ENCODE results near the gene PHOX2A.

Gene PHOX2A

DNA sequence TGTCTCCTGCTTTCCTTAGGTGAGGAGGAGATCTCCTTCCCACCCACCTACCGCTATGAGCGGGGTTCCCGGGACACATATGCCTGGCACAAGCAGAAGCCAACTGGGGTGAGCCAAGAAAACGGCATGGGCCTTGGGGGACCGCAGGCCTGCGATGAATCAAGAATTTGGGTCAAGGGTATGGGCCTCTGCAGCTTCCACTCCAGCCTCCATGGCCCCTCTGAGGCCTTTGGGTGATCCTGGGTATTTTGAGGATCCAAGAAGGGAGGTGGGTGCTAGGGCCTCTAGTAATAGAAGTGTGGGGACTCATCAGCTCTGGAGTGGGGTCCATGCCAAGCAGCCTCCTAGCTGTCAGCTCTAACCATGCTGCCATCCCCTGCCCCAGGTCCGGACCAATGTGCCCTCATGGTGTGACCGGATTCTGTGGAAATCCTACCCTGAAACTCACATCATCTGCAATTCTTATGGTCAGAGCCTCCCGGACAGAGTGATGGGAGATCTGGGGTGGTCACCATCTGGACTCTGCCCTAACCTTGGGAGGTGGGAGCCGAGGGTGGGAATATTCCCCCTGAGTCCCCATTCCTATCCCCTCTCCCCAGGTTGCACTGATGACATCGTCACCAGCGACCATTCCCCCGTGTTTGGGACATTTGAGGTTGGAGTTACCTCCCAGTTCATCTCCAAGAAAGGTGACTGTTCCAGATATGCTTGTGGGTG lies 10.8 kb downstream of the PHOX2A start:
- no peak for DNase-seq

GRCh38 chr11:72232260-72233055 lies 11.5 kb downstream of the PHOX2A start:
- no peak for DNase-seq

DNA sequence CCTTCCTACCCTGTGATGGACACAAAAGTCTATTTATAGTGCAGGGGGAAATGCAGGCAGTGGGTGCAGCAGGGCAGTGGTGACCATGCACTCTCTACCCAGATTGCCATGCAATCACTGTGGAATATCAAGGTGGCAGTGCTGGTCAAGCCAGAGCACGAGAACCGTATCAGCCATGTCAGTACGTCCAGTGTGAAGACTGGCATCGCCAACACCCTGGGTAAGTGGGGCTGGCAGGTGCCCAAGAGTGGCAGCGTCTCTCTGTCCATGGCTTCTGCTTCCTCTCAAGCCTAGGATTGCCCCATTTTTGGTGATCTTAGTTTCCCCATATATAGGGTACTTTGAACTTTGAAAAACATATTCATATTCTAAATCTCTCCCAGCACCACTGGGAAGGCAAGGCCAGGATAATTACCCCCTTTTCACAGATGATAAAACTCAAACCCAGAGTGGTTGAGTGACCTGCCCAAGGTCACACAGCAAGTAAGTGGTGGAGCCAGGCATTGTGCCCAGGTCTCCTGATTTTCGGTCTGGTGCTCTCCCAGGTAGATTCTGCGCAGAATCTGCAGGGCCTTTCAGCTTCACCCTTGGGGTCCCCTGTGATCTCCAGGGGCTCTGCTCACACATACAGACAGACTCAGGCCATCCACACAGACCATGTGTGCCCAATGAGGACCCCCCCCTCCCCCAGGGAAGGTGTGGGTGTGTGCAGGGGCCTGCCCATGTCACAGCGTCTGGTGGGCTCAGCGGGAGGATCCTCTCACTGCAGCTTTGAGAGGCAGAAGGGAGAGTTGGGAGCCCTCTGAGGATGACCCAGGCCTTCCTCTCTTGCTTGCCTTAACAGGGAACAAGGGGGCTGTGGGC lies 12.3 kb downstream of the PHOX2A start:
- DNase-seq = no peak

DNA sequence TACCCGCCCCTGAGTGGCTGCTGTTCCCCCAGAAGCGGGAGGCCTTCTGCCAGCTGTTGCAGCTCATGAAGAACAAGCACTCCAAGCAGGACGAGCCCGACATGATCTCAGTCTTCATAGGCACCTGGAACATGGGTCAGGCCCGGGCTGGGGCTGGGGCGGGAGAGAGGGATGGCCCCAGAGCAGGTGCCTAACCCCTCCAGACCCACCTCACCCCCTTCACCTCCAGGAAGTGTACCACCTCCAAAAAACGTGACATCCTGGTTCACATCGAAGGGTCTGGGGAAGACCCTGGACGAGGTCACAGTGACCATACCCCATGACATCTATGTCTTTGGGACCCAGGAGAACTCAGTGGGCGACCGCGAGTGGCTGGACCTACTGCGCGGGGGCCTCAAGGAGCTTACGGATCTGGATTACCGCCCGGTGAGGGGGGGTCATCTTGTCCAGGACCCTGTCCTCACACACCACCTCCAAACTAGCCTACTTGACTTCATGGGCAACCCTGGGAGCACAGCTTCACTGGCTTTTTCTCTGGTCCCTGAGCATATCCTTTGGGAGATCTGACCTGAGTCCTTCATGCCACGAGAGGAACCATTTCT lies 13.1 kb downstream of the PHOX2A start:
- DNase-seq = no peak

- no peak for DNase-seq
Measured at GRCh38 chr11:72229925-72230763, 13.8 kb downstream of the PHOX2A start.

- no peak for DNase-seq
Measured at GRCh38 chr11:72229336-72229924, 14.5 kb downstream of the PHOX2A start.

DNA sequence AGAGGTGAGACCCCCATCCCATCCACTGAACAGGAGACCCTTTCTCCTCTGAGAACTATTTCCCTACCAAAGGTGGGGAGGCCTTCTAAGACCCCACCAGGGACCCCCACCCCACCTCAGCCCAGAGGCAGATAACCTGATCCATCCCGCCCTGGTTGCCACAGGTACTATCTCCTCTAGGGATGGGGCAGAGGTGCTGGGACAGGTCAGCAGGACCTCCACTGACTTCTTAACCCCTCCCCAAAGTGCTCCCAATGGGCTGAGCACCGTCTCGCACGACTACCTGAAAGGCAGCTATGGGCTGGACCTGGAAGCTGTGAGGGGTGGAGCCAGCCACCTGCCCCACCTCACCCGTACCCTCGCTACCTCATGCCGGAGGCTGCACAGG lies 15.1 kb downstream of the PHOX2A start:
- no peak for DNase-seq

DNA sequence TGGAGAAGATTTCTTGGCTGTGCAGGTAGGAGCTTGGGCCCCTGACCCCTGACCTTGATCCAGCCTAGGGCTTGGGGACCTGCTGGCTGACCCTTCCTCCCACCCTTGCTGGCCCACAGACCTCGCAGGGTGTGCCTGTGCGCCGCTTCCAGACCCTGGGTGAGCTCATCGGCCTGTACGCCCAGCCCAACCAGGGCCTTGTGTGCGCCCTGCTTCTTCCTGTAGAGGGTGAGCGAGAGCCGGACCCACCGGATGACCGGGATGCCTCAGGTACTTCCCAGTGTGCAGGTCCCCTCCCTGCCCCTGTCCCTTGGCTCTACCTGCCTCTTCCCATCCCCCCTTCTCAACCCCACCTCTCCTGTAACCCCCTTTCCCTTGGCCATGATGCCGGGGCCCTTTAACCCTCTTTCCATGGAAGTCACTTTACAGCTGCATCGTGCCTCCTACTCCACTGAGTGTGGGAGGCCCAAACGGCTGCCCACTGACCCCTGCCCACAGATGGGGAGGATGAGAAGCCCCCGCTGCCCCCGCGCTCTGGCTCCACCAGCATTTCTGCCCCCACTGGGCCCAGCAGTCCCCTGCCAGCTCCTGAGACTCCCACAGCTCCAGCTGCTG lies 15.6 kb downstream of the PHOX2A start:
- no peak for DNase-seq

GRCh38 chr11:72227316-72228228 lies 16.4 kb downstream of the PHOX2A start:
- peak; percentile 91 for DNase-seq

DNA sequence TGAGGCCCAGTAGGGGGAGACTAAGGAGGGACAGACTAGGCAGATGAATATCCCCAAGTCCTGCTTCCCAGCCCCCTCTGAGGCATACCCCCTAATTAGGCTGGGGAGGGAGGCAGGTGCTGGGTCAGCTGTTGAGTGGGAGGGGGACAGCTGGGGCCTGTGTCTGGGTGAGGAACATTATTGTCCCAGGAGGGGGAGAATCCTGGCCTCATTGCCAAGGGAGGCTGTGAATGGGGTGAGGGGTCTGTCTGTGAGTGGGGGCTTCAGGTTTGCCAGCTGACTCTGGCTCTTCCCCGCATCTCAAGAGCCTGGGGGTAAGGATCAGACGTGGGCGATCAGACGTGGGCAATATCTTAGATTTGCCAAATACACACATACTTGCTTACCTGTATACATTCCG lies 17.3 kb downstream of the PHOX2A start:
- DNase-seq = no peak

DNA sequence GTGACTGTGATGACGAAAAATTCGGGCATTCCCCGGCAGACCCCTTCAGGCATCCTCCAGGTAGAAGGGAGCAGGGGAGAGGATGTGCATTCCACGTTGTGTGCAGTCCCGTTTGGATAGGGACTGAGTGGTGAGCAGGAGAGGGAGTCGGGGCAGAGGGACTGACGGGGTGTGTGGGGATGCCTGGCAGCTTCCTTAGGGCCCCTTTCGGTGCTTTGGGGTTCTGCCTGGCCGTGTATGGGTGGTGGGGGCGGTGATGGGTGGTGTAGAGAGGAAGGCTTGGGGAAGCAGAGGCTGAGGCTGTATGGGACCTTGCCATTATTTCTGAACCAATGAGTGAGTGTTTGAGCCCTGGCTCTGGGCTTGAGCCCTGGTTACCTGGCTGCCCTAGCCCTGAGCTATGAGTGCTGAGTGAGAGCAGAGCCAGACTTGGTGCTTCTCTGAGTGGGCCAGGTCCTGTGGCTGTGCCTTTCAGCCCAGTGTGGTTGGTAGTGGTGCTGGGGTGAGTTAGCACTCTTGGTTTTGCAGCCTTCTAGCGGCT lies 18.5 kb downstream of the PHOX2A start:
- DNase-seq = no peak

GRCh38 chr11:72224564-72225410 lies 19.2 kb downstream of the PHOX2A start, which contains the start of gene INPPL1:
INPPL1 (plus strand) TSS chr11:72224767; CDS start chr11:72224985, 218 bp downstream.
- no peak for DNase-seq

DNA sequence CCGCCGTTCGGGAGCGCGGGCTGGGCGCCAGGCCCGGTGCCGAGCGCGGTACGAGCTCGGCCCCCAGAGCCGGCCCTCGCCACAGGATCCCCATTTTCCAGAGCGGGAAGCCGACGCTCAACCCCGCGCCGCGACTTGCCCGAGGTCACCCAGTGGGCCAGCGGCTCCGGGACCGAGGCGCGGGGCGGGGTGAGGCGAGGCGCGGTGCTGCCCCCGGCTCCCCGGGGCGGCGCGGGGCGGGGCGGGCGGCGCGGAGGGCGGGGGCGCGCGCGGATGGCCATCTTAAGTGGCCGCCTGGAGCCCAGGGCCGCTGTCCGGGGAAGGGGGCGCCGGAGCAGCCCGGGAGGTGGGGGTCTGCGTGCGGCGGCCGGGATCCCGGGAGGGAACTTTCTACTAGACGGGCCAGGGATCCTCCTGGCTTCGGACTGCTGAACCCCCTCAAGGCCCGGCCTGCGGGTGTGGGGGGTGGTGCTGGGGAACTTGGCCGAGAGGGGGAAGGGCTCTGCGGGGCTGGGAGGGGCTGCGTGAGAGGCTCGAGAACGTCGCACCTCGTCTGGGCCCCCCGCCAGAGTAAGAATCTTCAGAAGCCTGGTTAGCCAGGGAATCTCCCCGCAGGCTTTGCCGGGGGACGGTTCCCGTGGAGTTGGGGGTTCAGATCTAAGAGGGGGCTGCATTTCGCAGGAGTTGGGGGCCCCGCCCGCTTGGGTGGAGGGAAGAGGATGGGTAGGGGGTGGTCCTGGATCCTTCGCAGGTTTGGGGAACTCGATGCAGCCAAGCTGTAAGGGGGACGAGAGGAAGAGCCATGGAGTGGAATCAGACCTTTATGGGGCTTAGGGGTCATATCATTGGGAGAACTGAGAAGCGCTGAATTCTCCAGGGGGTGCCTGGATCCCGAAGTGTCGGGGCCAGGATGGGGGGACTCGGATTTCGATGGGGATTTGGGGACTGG lies 20.1 kb downstream of the PHOX2A start:
- peak; percentile 81 for DNase-seq

GRCh38 chr11:72222907-72223614 lies 20.9 kb downstream of the PHOX2A start:
- peak; percentile 96 for DNase-seq

DNA sequence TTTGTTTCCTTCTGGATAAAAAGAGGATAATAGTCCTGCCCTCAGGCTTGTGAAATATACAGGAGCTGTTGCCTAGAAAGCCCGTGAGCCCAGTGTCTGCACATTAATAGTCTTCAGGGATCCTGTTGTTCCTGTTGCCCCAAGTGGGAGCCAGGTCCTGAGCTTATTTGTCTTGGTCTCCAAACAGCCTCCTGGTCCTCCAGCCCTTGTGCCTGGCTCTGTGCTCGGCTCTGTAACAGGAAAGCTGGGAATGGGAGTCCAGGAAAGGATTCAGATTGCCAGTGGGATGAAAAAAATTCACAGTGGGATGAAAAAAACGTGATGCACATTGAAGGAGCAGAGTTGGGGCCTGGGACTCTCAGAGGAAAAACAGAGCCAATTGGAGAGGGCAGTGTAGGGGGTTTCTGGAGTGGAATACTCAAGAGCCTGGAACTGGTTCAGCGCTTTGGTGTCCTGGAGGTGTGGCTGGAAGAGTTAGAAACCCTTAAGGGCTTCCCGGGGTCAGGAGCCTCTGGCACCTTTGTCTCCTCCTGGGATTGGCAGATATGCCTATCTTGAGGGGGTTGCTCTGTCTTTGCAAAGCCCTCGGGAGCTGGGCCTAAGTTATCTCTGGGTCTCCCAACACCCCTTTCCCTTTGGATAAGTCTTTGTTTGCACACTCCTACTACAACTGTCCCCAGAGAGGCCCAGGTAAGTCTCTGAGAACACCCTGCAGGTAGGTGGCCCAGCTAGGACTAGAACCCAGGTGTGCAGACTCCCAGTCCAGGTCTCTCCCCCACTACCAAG lies 21.7 kb downstream of the PHOX2A start:
- DNase-seq = peak; percentile 69
